Measurements from ENCODE around the gene TTLL11. TPM values are rescaled to one million over a fixed set of nuclear protein-coding genes. Genes with fewer than 3 reads are reported as not detected.

The TTLL11 gene
- total RNA-seq (ENCODE audit: unreplicated experiment): 23.9 TPM
- long read RNA-seq: 0 reads

- Mint-ChIP-seq H3K36me3 (ENCODE audit: unreplicated experiment) (no peaks in the 10 kb centered on the region), H3K27me3 (ENCODE audit: unreplicated experiment) (peaks cover 7% of the 10 kb centered on the region), H3K4me1 (ENCODE audit: low read depth, unreplicated experiment) (peaks cover 23% of the 10 kb centered on the region), H3K4me3 (ENCODE audit: unreplicated experiment) (peak within 1 kb of the TSS; percentile 92), H3K27ac (ENCODE audit: unreplicated experiment) (peak within 1 kb of the TSS; percentile 65), H3K9me3 (ENCODE audit: unreplicated experiment) (peaks cover 9% of the 10 kb centered on the region)
- peak; percentile 98 for DNase-seq
- TF ChIP-seq CTCF (IDR thresholded peaks at IDR 0.05; ENCODE audit: partially characterized antibody, unreplicated experiment): no peak
These were observed at the start of gene TTLL11 for GRCh38 chr9:122092611-122093506. Gene TTLL11 (minus strand): TSS chr9:122093308. CDS start chr9:122093148, 160 bp downstream.

DNA sequence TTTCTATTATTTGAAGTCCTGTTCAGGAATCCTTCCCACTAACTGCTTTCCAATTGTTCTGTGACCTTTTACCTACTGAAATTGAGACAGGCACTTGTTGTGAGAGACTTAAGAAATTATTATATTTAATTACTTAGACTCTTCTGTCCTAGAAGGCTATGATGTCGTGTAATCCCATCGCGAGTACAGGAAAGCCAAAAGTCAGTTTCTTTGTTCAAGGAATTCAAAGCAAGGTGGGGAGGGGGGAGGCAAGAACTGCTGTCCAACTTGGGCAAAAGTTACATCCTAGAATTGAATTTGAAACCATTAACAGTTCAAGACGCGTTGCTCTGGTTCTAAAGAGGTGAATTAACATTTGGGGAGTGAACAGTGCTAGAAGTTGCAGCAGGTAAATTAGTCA lies 48.6 kb upstream of the TTLL11 start:
- no peak for DNase-seq
- Mint-ChIP-seq H3K9me3 (ENCODE audit: unreplicated experiment) (no peaks in the 10 kb centered on the region), H3K27ac (ENCODE audit: unreplicated experiment) (no peak overlapping the region), H3K4me1 (ENCODE audit: low read depth, unreplicated experiment) (no peaks in the 10 kb centered on the region), H3K4me3 (ENCODE audit: unreplicated experiment) (no peak overlapping the region), H3K27me3 (ENCODE audit: unreplicated experiment) (peaks cover 3% of the 10 kb centered on the region), H3K36me3 (ENCODE audit: unreplicated experiment) (no peaks in the 10 kb centered on the region)
- no peak for TF ChIP-seq CTCF (IDR thresholded peaks at IDR 0.05; ENCODE audit: partially characterized antibody, unreplicated experiment)

- Mint-ChIP-seq H3K27ac (ENCODE audit: unreplicated experiment) (no peak overlapping the region), H3K9me3 (ENCODE audit: unreplicated experiment) (no peaks in the 10 kb centered on the region), H3K36me3 (ENCODE audit: unreplicated experiment) (no peaks in the 10 kb centered on the region), H3K27me3 (ENCODE audit: unreplicated experiment) (peaks cover 3% of the 10 kb centered on the region), H3K4me1 (ENCODE audit: low read depth, unreplicated experiment) (no peaks in the 10 kb centered on the region), H3K4me3 (ENCODE audit: unreplicated experiment) (no peak overlapping the region)
- DNase-seq: no peak
- no peak for TF ChIP-seq CTCF (IDR thresholded peaks at IDR 0.05; ENCODE audit: partially characterized antibody, unreplicated experiment)
These were observed 47.5 kb upstream of the TTLL11 start for GRCh38 chr9:122140368-122141193.

- DNase-seq: no peak
- Mint-ChIP-seq H3K9me3 (ENCODE audit: unreplicated experiment) (no peaks in the 10 kb centered on the region), H3K4me1 (ENCODE audit: low read depth, unreplicated experiment) (no peaks in the 10 kb centered on the region), H3K36me3 (ENCODE audit: unreplicated experiment) (no peaks in the 10 kb centered on the region), H3K4me3 (ENCODE audit: unreplicated experiment) (no peak overlapping the region), H3K27ac (ENCODE audit: unreplicated experiment) (no peak overlapping the region), H3K27me3 (ENCODE audit: unreplicated experiment) (peaks cover 2% of the 10 kb centered on the region)
- no peak for TF ChIP-seq CTCF (IDR thresholded peaks at IDR 0.05; ENCODE audit: partially characterized antibody, unreplicated experiment)
These were observed 45.6 kb upstream of the TTLL11 start for GRCh38 chr9:122138560-122139268.

All from glutamatergic neuron (in vitro differentiated cells).